ENCODE data around the gene KRTAP5-3.

KRTAP5-3 gene

DNA sequence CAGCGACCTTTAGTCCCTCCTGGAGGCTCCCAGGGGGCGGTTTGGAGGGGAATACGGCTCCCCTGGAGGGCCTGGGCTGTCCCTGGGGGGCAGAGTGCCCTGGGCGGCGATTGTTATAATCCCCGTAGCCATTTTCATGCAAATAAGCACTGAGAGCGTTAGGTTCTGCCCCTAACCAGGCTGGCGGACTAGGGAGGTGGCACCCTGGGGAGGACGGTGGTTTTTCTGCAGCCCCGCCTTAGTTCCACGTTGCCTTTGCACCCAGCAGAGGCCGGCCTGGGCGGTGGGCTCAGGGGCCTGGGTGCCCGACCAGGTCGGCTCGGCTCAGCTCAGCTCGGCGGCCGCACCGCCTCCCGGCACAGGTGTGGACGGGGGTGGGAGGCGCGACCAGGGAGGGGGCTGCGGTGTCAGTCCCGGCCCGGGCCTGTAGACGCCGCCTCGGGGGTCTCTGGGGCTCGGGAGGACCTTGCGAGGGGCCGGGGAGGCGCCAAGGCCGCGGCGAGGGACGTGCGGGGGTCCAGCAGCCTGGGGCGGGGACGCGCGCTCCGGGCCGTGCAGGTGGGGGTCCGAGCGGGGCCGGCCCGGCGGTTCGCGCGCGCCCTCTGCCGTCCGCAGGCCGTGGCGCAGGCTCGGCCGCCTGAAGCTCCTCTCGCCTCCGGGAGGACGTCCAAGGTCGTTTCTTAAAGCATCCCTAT lies 33.9 kb downstream of the KRTAP5-3 start:
- Histone ChIP-seq H3K18ac (ENCODE audit: low read depth in 1 of 2, low read length in 2 of 2) (no peak overlapping the region), H3K9ac (ENCODE audit: low read length) (no peak overlapping the region), H2BK5ac (ENCODE audit: low read depth, low read length, poor library complexity, severe bottlenecking) (no peak overlapping the region), H3K4me2 (ENCODE audit: low read length, poor library complexity, severe bottlenecking) (peak overlapping the region; percentile 84), H3K4ac (ENCODE audit: low read depth in 1 of 2, low read length in 2 of 2) (no peak overlapping the region), H3K79me1 (replicated peaks; ENCODE audit: low read length, poor library complexity, severe bottlenecking) (peaks cover 7% of the 10 kb centered on the region), H3K27ac (ENCODE audit: low read length, poor library complexity, severe bottlenecking) (no peak overlapping the region), H2BK12ac (ENCODE audit: low read length in 2 of 2) (no peak overlapping the region), H4K8ac (ENCODE audit: low read length) (no peak overlapping the region), H2BK15ac (ENCODE audit: low read depth, poor library complexity, severe bottlenecking) (no peak overlapping the region), H2AK5ac (ENCODE audit: low read length, severe bottlenecking) (no peak overlapping the region), H3K9me3 (ENCODE audit: control insufficient read depth, low read length) (peaks cover 12% of the 10 kb centered on the region), H3K4me1 (ENCODE audit: control insufficient read depth, insufficient read depth, low read depth, low read length) (peaks cover 32% of the 10 kb centered on the region), H3K36me3 (ENCODE audit: control insufficient read depth in 1 of 2, insufficient read depth in 2 of 2, low read depth in 1 of 2, low read length in 2 of 2) (peaks cover 0 to 2% of the 10 kb centered on the region in 2 experiments), H3K23ac (ENCODE audit: low read length in 2 of 2) (no peak overlapping the region), H2BK120ac (ENCODE audit: low read depth, low read length) (no peak overlapping the region), H3K27me3 (ENCODE audit: control insufficient read depth in 1 of 2, insufficient read depth in 1 of 2, low read length in 2 of 2) (peaks cover 26 to 63% of the 10 kb centered on the region in 2 experiments), H3K4me3 (ENCODE audit: insufficient read depth in 1 of 2, low read depth in 1 of 2, low read length in 2 of 2) (peak overlapping the region in 1 of 2 experiments; percentile 40), H4K91ac (ENCODE audit: low read length) (no peak overlapping the region), H2AFZ (ENCODE audit: low read depth, low read length) (peak overlapping the region; percentile 32), H3K14ac (ENCODE audit: low read length in 2 of 2) (no peak overlapping the region)
- WGBS: under 1% methylated on average over 53 of the region's 64 CpGs
- peak; percentile 25 for DNase-seq

GRCh38 chr11:1573903-1574237 lies 34.4 kb downstream of the KRTAP5-3 start:
- Histone ChIP-seq H3K4me3 (ENCODE audit: insufficient read depth in 1 of 2, low read depth in 1 of 2, low read length in 2 of 2) (no peak overlapping the region), H3K4me2 (ENCODE audit: low read length, poor library complexity, severe bottlenecking) (peak overlapping the region; percentile 84), H2BK5ac (ENCODE audit: low read depth, low read length, poor library complexity, severe bottlenecking) (no peak overlapping the region), H2BK15ac (ENCODE audit: low read depth, poor library complexity, severe bottlenecking) (no peak overlapping the region), H2AFZ (ENCODE audit: low read depth, low read length) (no peak overlapping the region), H3K4ac (ENCODE audit: low read depth in 1 of 2, low read length in 2 of 2) (no peak overlapping the region), H2BK120ac (ENCODE audit: low read depth, low read length) (no peak overlapping the region), H4K91ac (ENCODE audit: low read length) (no peak overlapping the region), H3K27ac (ENCODE audit: low read length, poor library complexity, severe bottlenecking) (no peak overlapping the region), H2BK12ac (ENCODE audit: low read length in 2 of 2) (no peak overlapping the region), H3K36me3 (ENCODE audit: control insufficient read depth in 1 of 2, insufficient read depth in 2 of 2, low read depth in 1 of 2, low read length in 2 of 2) (peaks cover 0 to 6% of the 10 kb centered on the region in 2 experiments), H3K4me1 (ENCODE audit: control insufficient read depth, insufficient read depth, low read depth, low read length) (peaks cover 34% of the 10 kb centered on the region), H2AK5ac (ENCODE audit: low read length, severe bottlenecking) (no peak overlapping the region), H3K9ac (ENCODE audit: low read length) (no peak overlapping the region), H3K79me1 (replicated peaks; ENCODE audit: low read length, poor library complexity, severe bottlenecking) (peaks cover 8% of the 10 kb centered on the region), H3K23ac (ENCODE audit: low read length in 2 of 2) (no peak overlapping the region), H3K18ac (ENCODE audit: low read depth in 1 of 2, low read length in 2 of 2) (no peak overlapping the region), H4K8ac (ENCODE audit: low read length) (no peak overlapping the region), H3K27me3 (ENCODE audit: control insufficient read depth in 1 of 2, insufficient read depth in 1 of 2, low read length in 2 of 2) (peaks cover 26 to 66% of the 10 kb centered on the region in 2 experiments), H3K14ac (ENCODE audit: low read length in 2 of 2) (no peak overlapping the region), H3K9me3 (ENCODE audit: control insufficient read depth, low read length) (peaks cover 10% of the 10 kb centered on the region)
- no peak for DNase-seq
- 3% methylated on average over 7 of the region's 7 CpGs for WGBS

- H2BK120ac ChIP-seq (ENCODE audit: low read depth, low read length): no peak overlapping the region
- no peak overlapping the region for H3K9ac ChIP-seq (ENCODE audit: low read length)
- H2BK5ac ChIP-seq (ENCODE audit: low read depth, low read length, poor library complexity, severe bottlenecking): no peak overlapping the region
- no peak overlapping the region for H3K27ac ChIP-seq (ENCODE audit: low read length, poor library complexity, severe bottlenecking)
- H3K4me3 ChIP-seq (ENCODE audit: insufficient read depth in 1 of 2, low read depth in 1 of 2, low read length in 2 of 2): peak overlapping the region in 1 of 2 experiments; percentile 70
- peaks cover 26 to 63% of the 10 kb centered on the region in 2 experiments for H3K27me3 ChIP-seq (ENCODE audit: control insufficient read depth in 1 of 2, insufficient read depth in 1 of 2, low read length in 2 of 2)
- no peak overlapping the region for H2BK12ac ChIP-seq (ENCODE audit: low read length in 2 of 2)
- no peak overlapping the region for H3K23ac ChIP-seq (ENCODE audit: low read length in 2 of 2)
- peak overlapping the region; percentile 90 for H3K4me2 ChIP-seq (ENCODE audit: low read length, poor library complexity, severe bottlenecking)
- 15% methylated on average over 35 of the region's 37 CpGs for WGBS
- H2BK15ac ChIP-seq (ENCODE audit: low read depth, poor library complexity, severe bottlenecking): no peak overlapping the region
- H3K4me1 ChIP-seq (ENCODE audit: control insufficient read depth, insufficient read depth, low read depth, low read length): peaks cover 38% of the 10 kb centered on the region
- H3K4ac ChIP-seq (ENCODE audit: low read depth in 1 of 2, low read length in 2 of 2): no peak overlapping the region
- H3K36me3 ChIP-seq (ENCODE audit: control insufficient read depth in 1 of 2, insufficient read depth in 2 of 2, low read depth in 1 of 2, low read length in 2 of 2): peaks cover 0 to 12% of the 10 kb centered on the region in 2 experiments
- H4K91ac ChIP-seq (ENCODE audit: low read length): no peak overlapping the region
- H4K8ac ChIP-seq (ENCODE audit: low read length): no peak overlapping the region
- no peak overlapping the region for H2AFZ ChIP-seq (ENCODE audit: low read depth, low read length)
- H3K14ac ChIP-seq (ENCODE audit: low read length in 2 of 2): no peak overlapping the region
- no peak overlapping the region for H2AK5ac ChIP-seq (ENCODE audit: low read length, severe bottlenecking)
- H3K18ac ChIP-seq (ENCODE audit: low read depth in 1 of 2, low read length in 2 of 2): no peak overlapping the region
- peaks cover 4% of the 10 kb centered on the region for H3K9me3 ChIP-seq (ENCODE audit: control insufficient read depth, low read length)
- H3K79me1 ChIP-seq (replicated peaks; ENCODE audit: low read length, poor library complexity, severe bottlenecking): peaks cover 12% of the 10 kb centered on the region
- no peak for DNase-seq
Measured at GRCh38 chr11:1573077-1573902, 35.0 kb downstream of the KRTAP5-3 start.
